ENCODE data around the gene CSH1.
"Not testable (repeated sequence)": the region's sequence is repeated elsewhere in the genome, so short reads cannot be mapped to it uniquely, and the experiment has no call there.

DNA sequence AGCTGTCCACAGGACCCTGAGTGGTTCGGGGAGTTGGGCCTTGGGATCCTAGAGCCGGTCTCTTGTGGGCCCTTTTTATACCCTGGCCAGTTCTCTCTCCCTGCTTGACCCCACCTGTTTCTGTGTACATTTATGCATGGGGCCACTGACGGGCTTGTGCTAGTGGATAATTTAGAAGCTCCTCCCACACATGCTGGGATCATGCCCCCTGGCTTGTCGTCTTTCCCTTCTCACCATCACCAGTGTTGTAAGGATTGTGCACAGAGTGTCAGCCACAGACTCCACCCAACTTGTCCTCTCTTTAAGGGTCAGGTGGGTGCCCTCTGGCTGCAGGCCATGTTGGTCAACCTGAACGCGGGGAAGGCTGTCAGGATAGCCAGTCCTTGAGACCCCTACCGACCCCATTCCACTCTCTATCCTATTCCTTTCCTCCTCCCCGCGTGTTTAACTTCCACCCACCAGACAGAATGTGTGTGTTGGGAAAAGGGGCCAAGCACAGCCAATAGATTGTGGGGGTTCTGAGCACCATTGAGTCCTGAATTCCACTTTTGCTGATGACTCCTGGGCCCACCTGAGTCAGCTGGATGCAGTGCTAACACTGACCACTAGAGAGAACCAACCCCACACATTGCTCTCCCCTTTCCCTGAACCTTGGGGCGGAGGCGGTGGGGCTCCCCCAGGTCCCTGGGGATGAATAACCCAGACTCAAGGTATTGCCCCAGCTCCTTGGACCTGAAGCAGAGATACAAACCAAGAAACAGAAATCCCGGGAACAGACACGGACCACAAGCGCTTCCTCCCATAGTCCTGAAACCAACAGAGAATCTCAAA is at the start of gene CSH1:
- not testable (repeated sequence) for TF ChIP-seq POLR2A (IDR thresholded peaks at IDR 0.05; ENCODE audit: low read length); RAD21 (conservative IDR thresholded peaks at IDR 0.05 in 1 of 2, IDR thresholded peaks at IDR 0.05 in 1 of 2)
- TF ChIP-seq, protein P1, sequence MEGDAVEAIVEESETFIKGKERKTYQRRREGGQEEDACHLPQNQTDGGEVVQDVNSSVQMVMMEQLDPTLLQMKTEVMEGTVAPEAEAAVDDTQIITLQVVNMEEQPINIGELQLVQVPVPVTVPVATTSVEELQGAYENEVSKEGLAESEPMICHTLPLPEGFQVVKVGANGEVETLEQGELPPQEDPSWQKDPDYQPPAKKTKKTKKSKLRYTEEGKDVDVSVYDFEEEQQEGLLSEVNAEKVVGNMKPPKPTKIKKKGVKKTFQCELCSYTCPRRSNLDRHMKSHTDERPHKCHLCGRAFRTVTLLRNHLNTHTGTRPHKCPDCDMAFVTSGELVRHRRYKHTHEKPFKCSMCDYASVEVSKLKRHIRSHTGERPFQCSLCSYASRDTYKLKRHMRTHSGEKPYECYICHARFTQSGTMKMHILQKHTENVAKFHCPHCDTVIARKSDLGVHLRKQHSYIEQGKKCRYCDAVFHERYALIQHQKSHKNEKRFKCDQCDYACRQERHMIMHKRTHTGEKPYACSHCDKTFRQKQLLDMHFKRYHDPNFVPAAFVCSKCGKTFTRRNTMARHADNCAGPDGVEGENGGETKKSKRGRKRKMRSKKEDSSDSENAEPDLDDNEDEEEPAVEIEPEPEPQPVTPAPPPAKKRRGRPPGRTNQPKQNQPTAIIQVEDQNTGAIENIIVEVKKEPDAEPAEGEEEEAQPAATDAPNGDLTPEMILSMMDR (IDR thresholded peaks at IDR 0.05): not testable (repeated sequence)

Data from A549 (cell line).